DMS153 (cell line): Measurements from ENCODE around the gene LIN52.

ENCODE experiments used
- DNase-seq: peaks from one replicate; lab custom pipeline; 2025; lab: John Stamatoyannopoulos, UW

Gene LIN52

DNA sequence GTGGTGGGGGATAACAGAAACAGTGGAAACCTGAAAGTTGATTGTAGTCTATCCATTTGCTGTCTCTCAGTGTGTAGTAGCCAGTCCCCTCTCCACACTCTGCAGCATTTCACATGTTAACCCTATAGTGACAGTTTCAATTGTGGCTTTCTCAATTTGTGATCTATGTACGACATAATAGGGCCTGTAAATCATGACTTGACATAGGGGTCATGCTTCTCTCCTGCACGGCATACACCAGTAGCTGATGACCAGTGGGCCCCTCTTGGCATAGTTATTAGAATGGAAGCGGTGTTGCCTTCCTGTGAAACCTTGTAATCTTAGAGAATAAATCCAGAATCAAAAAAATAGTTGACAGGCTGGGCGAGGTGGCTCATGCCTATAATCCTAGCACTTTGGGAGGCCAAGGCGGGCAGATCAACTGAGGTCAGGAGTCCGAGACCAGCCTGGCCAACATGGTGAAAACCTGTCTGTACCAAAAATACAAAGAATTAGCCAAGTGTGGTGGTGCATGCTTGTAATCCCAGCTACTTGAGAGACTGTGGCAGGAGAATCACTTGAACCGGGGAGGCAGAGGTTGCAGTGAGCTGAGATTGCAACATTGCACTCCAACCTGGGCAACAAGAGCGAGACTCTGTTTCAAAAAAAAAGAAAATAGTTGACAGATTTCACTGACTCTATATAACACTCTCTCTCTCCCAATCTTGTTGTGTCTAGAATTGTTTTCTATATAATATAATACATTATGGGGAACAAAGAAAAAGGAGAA is 109.9 kb downstream of the LIN52 start:
- no peak for DNase-seq

DNA sequence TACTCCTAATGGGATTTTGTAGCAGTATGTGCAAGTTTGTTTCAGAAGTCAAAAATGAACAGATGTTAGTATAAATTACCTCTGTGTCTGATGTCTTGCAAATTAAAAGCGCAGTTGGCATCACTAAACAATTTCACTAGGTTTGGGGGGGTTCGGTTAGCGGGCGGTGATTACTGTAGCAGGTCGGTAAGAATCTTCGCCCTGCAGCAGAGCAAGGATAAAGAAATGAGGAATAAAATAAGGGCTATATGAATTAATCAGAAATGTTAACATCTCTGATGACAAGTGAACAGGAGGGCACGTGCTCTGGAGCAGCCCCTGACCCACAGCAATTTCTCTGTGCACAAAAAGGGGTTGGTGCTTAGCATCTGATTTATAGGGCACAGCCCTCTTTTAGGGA is 110.9 kb downstream of the LIN52 start:
- no peak for DNase-seq

DNA sequence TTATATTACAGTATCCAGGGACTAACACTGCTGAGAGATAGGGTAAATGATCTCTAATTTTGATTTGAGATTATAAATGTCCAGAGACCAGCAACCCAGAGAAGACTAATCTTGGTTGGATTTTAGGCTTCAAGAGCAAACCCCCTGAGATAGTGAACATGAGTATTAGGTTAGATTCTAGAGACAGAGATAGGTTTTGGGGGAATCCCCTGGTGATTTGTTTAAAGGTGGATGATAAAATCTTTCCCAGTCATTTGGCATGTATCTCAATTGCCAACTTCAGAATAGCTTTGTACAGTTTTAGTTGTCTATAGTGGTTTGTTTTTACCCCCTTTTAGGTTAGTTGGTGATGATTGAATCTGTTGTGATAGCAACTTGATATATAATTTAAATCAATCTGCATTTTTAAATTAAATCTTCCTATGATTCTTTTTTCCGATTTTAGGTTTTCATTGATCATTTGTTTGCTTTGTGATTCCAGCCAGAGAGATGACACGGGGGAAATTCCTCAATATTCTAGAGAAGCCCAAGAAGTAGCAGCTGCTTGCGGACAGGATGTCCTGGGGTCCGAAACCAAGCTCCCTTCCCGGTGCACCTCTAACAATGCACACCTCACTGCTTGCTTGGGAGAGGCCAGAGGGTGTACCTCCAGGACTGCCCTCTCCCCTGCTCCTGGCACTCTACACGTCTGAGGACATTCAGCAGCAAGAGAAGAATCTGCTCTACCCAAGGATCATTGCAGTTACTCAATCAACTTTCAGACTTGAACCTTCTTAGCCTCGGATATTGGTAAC is 113.9 kb downstream of the LIN52 start:
- DNase-seq = no peak

- DNase-seq = no peak
These were observed 117.4 kb downstream of the LIN52 start for GRCh38 chr14:74202113-74202512.

GRCh38 chr14:74203639-74204038 is 118.9 kb downstream of the LIN52 start:
- no peak for DNase-seq

- no peak for DNase-seq
These were observed 119.7 kb downstream of the LIN52 start for GRCh38 chr14:74204491-74204890.

DNA sequence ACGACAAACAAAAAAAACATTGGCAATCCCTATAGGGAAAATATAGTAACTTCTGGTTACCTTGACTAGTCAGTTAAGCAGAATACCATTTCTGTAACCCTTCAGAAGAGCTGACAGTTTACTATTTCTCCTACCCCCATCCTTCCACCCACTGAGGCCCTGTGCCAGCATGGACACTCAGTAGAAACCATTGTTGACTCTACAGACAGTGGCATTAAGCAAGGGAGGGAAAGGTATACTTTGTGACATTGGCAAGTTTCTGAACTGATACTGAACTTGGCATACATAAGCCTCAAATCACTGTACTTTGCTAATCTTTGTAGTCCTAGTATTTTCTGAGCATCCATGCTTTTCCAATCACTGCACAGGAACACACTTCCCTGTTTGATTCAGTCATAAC is 121.1 kb downstream of the LIN52 start:
- no peak for DNase-seq

DNA sequence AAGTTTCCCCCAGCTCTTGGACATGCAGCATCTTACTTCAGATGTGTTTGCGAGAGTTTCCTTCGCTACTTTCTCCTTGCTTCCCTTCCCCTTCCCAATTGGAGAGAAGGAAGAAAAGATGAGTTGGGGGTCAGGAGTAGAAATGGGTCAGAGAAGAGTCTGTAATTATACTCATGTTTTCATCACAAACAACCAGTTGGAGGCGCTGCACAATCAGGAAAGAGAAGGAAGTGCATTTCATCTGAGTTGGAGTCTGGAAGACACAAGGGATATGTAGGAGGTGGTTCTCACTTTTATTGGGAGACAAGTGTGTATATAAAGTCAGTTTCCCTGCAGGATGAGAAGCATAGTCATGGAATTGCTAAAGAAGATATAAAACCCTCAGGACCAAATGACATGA is 123.2 kb downstream of the LIN52 start:
- DNase-seq = no peak

DNA sequence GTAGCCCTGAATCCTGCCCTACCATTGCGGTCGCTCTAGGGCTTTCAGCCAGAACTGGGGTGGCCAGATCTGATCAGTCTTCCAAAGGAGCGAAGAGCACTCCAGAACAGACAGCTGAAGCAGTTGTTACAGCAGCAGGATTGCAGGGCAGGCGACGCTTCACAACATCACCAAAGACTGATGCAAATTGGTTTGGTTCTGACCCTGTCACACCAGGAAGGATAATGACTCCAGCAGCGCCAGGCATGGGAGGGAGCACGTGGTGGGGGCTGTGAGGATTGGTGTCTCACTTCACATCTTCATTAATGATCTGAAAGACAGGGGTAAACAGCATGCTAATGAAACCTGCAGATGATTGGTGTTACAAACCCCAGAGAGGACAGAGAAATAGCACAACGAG is 123.9 kb downstream of the LIN52 start:
- no peak for DNase-seq

GRCh38 chr14:74211945-74212580 is 127.3 kb downstream of the LIN52 start:
- DNase-seq = no peak

- no peak for DNase-seq
These were observed 129.4 kb downstream of the LIN52 start for GRCh38 chr14:74213907-74214803.

- DNase-seq = no peak
These were observed 131.9 kb downstream of the LIN52 start for GRCh38 chr14:74216671-74217070.

GRCh38 chr14:74217672-74218448 is 133.1 kb downstream of the LIN52 start:
- DNase-seq = peak; percentile 7

- no peak for DNase-seq
These were observed 133.7 kb downstream of the LIN52 start for GRCh38 chr14:74218462-74218861.

- DNase-seq = no peak
These were observed 134.8 kb downstream of the LIN52 start for GRCh38 chr14:74219277-74220205.

GRCh38 chr14:74220991-74221390 is 136.2 kb downstream of the LIN52 start:
- DNase-seq = no peak

DNA sequence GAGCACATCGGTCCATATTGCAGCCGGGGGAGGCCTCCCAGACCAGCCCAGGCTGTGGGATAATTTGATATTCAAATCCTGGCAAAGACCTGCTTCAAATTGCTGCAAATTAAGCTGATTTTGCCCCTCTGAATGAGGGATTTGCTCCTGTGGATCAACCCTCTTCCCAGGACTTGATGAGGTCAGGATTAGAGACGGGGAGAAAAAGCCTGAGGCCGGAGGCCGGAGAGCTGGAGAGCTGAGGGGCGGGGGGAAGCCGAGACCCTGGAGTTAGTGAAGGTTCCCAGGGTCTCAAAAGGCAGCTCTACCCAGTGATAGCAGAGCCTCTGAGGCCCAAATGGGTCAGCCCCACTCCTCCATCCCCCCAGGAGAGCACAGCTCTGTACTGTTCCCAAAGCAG is 137.0 kb downstream of the LIN52 start:
- no peak for DNase-seq

DNA sequence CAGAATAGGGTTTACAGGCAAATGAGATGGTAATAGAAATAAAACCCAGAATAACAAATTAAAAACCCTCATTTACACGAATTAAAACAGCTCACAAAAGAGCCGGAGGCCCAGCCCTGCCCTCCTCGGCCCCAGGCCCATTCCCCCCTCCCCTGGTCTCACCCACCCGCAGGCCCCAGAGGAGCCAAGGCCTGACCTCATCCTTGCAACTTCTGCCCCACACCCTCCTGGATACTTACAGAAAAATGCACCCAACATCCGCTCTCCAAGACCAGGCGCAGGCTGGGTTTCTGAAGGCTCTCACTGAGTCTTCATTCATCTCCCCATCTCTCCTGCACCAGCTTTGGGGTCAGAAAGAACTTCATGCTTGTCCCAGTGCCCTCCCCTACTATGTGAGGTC is 138.3 kb downstream of the LIN52 start:
- no peak for DNase-seq

DNA sequence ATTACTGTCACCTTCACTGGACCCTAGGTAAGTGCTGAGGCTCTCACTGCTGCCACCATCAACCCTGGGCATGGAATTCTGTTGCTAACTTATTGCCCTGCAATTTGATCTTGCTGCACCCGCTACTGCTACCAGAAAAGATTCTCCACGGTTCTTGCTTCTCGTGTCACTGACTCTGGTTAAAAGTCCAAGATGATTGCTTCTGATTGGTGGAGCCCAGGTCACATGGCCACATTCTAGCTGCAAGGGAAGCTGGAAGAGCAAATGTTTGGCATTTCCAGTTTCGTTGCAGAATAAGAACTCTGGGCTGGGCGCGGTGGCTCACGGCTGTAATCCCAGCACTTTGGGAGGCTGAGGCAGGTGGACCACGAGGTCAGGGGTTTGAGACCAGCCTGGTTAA is 147.0 kb downstream of the LIN52 start:
- no peak for DNase-seq

- DNase-seq = no peak
These were observed 150.3 kb downstream of the LIN52 start for GRCh38 chr14:74235017-74235416.
